Stimulated activated CD8-positive, alpha-beta memory T cell treated with anti-CD3 and anti-CD28 coated beads, Interleukin-15, amount 100 ng/mL, for 1 hour (primary cell): ENCODE data around the gene CERCAM.
"Not testable (repeated sequence)": the region's sequence is repeated elsewhere in the genome, so short reads cannot be mapped to it uniquely, and the experiment has no call there.

Source experiments
- DNase-seq: peaks from one replicate; pipeline ENCODE4 v3.0.0-alpha.2; 2020; ENCODE audit warnings: low read depth

Gene CERCAM

GRCh38 chr9:128393145-128393775 is 27.4 kb upstream of the CERCAM start:
- no peak for DNase-seq

DNA sequence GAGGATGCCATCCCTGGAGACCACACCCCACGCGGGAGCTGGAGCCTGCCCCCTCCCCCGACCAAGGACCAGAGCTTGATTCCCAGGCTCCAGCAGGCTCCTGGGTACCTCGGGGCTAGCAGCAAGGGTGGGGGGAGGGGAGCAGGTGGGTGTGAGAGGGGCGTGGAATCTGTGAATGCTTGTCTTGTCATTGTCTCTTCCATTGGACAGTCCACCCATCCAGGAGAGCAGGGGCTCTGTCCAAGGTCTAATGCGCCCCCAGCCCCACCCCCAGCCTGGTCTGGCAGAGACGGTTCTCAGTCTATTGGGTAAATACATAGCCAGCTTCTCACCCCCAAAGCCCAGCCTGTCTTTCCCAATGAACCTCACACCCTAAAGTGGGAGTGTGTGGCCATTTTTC is 26.7 kb upstream of the CERCAM start:
- DNase-seq: no peak

- DNase-seq: no peak
Observed at GRCh38 chr9:128394379-128395168, 26.1 kb upstream of the CERCAM start.

DNA sequence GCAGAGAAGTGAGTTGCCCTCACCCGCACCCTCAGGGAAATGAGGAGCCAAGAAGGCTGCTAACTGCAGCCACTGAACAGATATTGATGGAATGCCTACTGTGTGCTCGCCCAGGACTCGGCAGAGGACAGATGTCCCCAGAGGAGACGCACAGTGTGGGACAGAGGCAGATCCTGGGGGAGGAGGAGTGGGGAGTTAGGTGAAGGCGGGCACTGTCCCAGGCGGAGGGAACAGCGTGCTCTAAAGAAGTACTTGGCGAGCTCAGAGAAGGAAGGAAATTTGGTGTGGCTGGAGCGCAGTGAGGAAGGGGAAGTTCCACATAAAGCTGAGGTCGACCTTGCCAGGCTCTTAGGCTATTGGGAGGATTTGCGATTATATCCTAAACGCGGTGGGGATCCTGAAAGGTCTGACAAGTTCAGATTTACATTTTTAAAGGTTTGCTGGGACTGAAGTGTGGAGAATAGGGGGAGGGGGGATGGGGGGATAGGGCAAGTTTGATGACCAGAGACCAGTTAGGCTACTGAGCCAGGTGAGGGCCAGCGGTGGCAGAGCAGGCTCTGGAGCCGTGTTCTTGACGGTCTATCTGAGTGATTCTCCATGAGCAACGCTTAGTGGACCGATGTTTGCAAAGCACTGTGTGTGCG is 23.6 kb upstream of the CERCAM start:
- DNase-seq: no peak

- DNase-seq: no peak
Observed at GRCh38 chr9:128397831-128398230, 22.8 kb upstream of the CERCAM start.

- DNase-seq: no peak
Observed at GRCh38 chr9:128399861-128400260, 20.8 kb upstream of the CERCAM start.

- DNase-seq: no peak
Observed at GRCh38 chr9:128404560-128404959, 16.1 kb upstream of the CERCAM start.

DNA sequence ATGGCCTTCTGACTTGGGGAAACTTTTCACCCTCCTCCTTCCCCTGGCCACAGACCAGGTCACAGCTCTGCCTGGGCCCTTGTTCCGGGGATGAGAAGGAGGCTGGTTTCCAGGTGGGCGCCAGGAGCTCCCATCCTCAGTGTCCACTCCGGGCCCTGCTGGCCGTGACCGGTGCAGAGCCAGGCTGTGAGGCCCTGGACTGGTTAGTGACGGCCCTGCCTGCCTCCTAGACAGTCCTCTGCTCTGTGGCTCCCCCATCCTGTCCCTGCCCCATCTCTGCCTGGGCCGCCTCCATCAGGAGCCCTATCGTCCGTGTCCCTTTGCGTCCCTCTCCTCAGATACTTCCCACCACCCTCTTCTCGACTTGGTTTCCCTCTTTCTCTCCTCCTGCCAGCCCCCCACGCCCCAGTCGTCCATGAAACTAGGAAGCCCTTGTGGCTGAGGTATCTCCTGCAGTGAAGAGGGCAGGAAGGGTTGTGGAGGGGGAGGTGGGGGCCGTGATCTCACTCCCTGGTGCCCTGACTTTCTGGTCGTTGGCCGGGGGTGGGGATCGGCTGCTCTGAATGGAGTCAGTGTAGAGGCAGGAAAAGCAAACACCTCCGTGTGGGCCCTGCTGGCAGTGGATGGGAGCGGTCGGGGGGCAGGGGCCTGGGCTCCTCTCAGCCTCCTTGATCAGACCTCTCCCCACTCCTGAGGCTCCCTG is 15.4 kb upstream of the CERCAM start:
- no peak for DNase-seq

GRCh38 chr9:128405780-128406171 is 14.9 kb upstream of the CERCAM start:
- no peak for DNase-seq

DNA sequence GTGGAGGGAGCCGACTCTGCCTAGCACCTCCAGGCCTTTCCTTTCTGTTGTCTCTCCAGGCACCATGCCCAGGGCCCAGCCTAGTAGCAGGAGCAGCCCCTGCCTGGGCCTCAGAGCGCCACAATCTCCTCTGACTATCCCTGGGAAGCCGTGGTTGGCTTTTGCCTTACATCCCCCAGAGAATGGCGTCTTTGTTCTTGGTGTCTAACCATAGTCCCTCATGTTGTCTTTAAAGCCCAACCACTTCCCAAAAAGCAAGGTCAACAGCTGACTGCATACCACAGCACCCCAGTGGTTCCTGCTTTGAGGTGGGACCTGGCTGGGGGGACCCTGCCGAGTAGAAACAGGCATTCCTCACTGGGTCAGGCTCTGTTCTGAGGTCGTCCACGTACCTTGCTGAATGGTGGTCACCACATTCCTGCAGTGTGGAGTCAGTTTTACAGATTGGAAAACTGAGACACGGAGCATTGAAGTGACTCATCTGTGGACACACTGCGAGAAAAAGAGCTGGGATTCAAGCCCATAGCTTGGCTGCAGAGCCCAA is 13.7 kb upstream of the CERCAM start:
- DNase-seq: no peak

GRCh38 chr9:128408963-128409431 is 11.7 kb upstream of the CERCAM start:
- DNase-seq: no peak

- DNase-seq: no peak
Observed at GRCh38 chr9:128409450-128409849, 11.2 kb upstream of the CERCAM start.

DNA sequence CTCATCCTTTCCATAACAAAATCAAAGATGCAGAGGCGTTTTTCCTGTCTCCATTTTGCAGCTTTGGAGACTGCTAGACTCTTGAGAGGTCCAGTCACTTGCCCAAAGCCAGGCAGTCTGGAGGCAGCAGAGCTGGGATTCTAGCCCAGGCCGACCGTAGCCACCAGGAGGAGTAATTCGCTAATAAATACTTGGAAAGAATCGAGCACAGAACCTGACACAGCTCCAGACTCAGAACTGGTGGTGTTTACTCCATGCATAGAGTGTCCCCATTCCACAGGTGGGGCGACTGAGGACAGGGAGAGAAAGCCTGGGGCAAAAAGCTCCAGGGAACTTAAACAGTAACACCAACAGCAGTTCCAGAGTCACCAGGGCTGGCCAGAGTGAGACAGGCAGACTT is 10.7 kb upstream of the CERCAM start:
- DNase-seq: no peak

GRCh38 chr9:128411364-128412119 is 9.1 kb upstream of the CERCAM start:
- DNase-seq: no peak

GRCh38 chr9:128412120-128412790 is 8.4 kb upstream of the CERCAM start:
- no peak for DNase-seq

DNA sequence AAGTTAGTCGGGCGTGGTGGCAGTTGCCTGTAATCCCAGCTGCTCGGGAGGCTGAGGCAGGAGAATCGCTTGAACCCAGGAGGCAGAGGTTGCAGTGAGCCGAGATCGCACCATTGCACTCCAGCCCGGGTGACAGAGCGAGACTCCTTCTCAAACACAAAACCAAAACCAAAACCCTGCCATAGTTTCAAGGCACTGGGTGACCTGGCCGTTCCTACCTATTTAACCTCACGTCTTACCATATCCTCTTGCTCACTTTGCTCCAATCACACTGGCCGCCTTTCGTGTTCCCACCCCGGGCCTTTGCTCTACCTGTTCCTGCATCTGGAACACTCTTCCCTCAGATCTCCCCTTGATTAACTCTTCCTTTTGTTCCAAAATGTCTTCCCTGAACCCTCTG is 6.9 kb upstream of the CERCAM start:
- not testable (repeated sequence) for DNase-seq

DNA sequence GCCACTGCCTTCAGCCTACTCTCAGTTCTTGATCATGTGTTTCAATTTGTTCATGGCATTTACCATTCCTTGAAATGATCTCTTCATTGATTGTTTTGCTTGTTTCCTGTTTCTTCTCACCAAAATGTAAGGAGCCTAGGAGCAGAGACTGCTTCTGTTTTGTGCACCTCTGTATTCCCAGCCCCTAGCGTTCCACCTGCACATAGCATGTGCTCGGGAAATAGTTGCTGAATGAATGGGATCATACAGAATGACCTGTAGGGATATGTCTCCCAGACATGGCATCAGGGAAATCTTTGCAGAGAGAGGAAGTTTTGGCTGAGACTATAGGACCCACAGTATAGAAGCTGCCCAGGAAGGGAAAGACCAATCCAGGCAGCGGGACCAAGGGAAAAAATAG is 6.2 kb upstream of the CERCAM start:
- no peak for DNase-seq

DNA sequence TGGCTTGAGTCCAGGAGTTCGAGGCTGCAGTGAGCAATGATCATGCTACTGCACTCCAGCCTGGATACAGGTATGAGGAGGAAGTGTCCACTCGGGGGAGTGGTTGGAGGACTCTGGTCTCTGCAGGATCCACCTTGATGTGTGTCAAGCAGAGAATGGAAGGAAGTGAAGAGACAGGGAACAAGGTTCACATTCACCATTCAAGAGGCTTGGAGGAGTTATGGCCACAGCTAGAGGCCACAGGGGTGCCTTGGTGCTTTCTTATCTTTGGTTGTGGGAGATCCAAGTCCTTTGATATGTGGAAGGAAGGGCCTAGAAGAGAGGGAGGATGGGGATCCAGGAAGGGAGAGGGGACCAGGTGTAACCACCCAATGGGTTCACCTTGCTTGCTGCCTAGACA is 5.4 kb upstream of the CERCAM start:
- no peak for DNase-seq

- DNase-seq: no peak
Observed at GRCh38 chr9:128416014-128416413, 4.6 kb upstream of the CERCAM start.

DNA sequence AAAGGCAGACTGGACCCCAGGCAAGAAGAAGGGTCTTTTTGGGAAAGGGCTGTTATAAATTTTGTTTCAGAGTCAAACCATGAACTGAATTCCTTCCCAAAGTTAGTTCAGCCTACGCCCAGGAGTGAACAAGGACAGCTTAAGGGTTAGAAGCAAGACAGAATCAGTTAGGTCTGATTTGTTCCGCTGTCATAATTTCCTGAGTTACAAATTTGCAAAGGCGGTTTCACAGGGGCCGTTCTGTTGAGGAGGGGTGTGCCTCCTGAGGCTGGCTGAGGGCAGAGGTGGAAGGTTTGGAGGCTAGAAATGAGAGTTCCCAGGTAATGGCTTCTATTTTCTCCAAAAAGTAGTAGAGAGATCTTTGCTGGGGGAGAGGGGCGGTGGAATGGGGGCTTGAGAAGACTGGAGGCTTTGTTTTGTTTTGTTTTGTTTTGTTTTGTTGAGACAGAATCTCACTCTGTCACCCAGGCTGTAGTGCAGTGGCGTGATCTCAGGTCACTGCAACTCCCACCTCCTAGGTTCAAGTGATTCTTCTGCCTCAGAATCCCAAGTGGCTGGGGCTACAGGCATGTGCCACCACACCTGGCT is 4.1 kb upstream of the CERCAM start:
- no peak for DNase-seq
